ENCODE data around the gene CNOT4.

DNA sequence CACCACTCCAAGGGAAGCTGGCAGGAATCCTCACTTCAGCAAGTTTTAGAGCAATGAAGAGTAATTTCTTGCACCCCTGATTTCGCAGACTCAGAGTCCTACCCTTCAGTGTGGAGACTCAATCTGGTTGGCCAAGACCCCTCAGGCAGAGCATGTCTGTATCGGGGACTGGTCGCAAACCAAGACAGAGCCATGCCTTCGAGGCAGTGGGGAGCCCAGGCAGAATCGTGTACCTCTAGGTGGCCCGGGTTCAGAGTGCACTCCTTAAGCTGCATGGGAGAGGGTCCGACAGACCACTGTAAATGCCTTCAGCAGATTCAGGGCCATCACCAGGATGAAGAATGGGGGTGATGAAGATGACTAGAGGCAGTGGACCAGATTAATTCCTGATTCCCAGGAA is 181.4 kb downstream of the CNOT4 start:
- TF ChIP-seq POLR2AphosphoS5 (IDR thresholded peaks at IDR 0.05; ENCODE audit: borderline replicate concordance, low read depth, low read length) (no peak), EZH2 (IDR thresholded peaks at IDR 0.05) (no peak), FOXP2 (optimal IDR thresholded peaks at IDR 0.05; ENCODE audit: control extremely low read depth, extremely low read length, insufficient read depth) (no peak)

Data from SK-N-MC (cell line).